Naive B cell (primary cell): Measurements from ENCODE around the gene SH3GLB2. TPM values are rescaled to one million over a fixed set of nuclear protein-coding genes. Genes with fewer than 3 reads are reported as not detected.
"Not testable (repeated sequence)": the region's sequence is repeated elsewhere in the genome, so short reads cannot be mapped to it uniquely, and the experiment has no call there.

Experiments used
- ATAC-seq, 2 donors: fragments of 150-1000 bp; cut with Tn5 transposase; 2 replicates each; pipeline ENCODE4 v1.10.0; 2021; ENCODE audit warnings: low read depth in 2 of 2, mild to moderate bottlenecking in 2 of 2, moderate library complexity in 2 of 2
- DNase-seq: peaks from one replicate; pipeline ENCODE4 v3.0.0; 2022
- H3K27ac Mint-ChIP-seq, 6 donors: one replicate each; pipeline ENCODE4 v1.8.0; 2020 to 2022; ENCODE audit warnings: mild to moderate bottlenecking in 6 of 6, mixed read lengths in 6 of 6, moderate library complexity in 5 of 6, inconsistent platforms in 2 of 6
- H3K27me3 Mint-ChIP-seq, 3 donors: one replicate each; pipeline ENCODE4 v1.8.0; 2021 to 2022; ENCODE audit warnings: mixed read lengths in 3 of 3, mild to moderate bottlenecking in 1 of 3
- H3K36me3 Mint-ChIP-seq, 2 donors: one replicate each; pipeline ENCODE4 v1.8.0; 2020 to 2022; ENCODE audit warnings: mixed read lengths in 2 of 2, inconsistent platforms in 1 of 2, mild to moderate bottlenecking in 1 of 2
- H3K4me1 Mint-ChIP-seq, 3 donors: one replicate each; pipeline ENCODE4 v1.8.0; 2020 to 2022; ENCODE audit warnings: mixed read lengths in 3 of 3, inconsistent platforms in 1 of 3, mild to moderate bottlenecking in 1 of 3, moderate library complexity in 1 of 3
- H3K4me3 Mint-ChIP-seq, 8 donors: one replicate each; pipeline ENCODE4 v1.8.0; 2020 to 2022; ENCODE audit warnings: mild to moderate bottlenecking in 8 of 8, mixed read lengths in 8 of 8, moderate library complexity in 8 of 8, inconsistent platforms in 2 of 8
- H3K9me3 Mint-ChIP-seq, 7 donors: one replicate each; pipeline ENCODE4 v1.8.0; 2020 to 2022; ENCODE audit warnings: mixed read lengths in 7 of 7, mild to moderate bottlenecking in 5 of 7, inconsistent platforms in 2 of 7, moderate library complexity in 1 of 7
- polyA plus RNA-seq, 6 donors: library from polyadenylated mRNA; unstranded; fragments of 300-500 nt; fragmentation: Illumina TruSeq; gene quantifications; one replicate each; pipeline ENCODE4 v1.2.3, GENCODE V29; 2021; ENCODE audit warnings: low read depth in 6 of 6

SH3GLB2 gene
- polyA plus RNA-seq, 6 donors from 2014 or later: 18.0 to 38.7 (median 30.5) TPM

- Mint-ChIP-seq H3K27me3 (no peaks in the 10 kb centered on the region), H3K4me3 (no peak overlapping the region), H3K4me1 (no peaks in the 10 kb centered on the region), H3K36me3 (no peaks in the 10 kb centered on the region), H3K27ac (peak overlapping the region in 2 of 6 donors; percentile 65 to 70), H3K9me3 (no peaks in the 10 kb centered on the region)
- no peak for DNase-seq
- ATAC-seq: no peak
These were observed 20.2 kb downstream of the SH3GLB2 start for GRCh38 chr9:129007766-129008468.

- H3K27ac Mint-ChIP-seq: peak overlapping the region in 3 of 6 donors; percentile 42 to 70 (median 65)
- no peaks in the 10 kb centered on the region for H3K36me3 Mint-ChIP-seq
- H3K9me3 Mint-ChIP-seq: no peaks in the 10 kb centered on the region
These were observed 20.9 kb downstream of the SH3GLB2 start for GRCh38 chr9:129007035-129007765.

GRCh38 chr9:129006328-129007034, 21.6 kb downstream of the SH3GLB2 start:
- H3K4me1 Mint-ChIP-seq: no peaks in the 10 kb centered on the region
- H3K9me3 Mint-ChIP-seq: no peaks in the 10 kb centered on the region
- ATAC-seq (peak; percentile 73 to 85), DNase-seq (peak; percentile 26)
- no peak overlapping the region for H3K4me3 Mint-ChIP-seq
- H3K27me3 Mint-ChIP-seq: no peaks in the 10 kb centered on the region
- H3K27ac Mint-ChIP-seq: peak overlapping the region in 4 of 6 donors; percentile 10 to 74 (median 40)
- no peaks in the 10 kb centered on the region for H3K36me3 Mint-ChIP-seq

More at GRCh38 chr9:129007035-129007765, 20.9 kb downstream of the SH3GLB2 start:
- no peak for DNase-seq
- Mint-ChIP-seq H3K4me1 (no peaks in the 10 kb centered on the region), H3K27me3 (no peaks in the 10 kb centered on the region), H3K4me3 (no peak overlapping the region)
- no peak for ATAC-seq

DNA sequence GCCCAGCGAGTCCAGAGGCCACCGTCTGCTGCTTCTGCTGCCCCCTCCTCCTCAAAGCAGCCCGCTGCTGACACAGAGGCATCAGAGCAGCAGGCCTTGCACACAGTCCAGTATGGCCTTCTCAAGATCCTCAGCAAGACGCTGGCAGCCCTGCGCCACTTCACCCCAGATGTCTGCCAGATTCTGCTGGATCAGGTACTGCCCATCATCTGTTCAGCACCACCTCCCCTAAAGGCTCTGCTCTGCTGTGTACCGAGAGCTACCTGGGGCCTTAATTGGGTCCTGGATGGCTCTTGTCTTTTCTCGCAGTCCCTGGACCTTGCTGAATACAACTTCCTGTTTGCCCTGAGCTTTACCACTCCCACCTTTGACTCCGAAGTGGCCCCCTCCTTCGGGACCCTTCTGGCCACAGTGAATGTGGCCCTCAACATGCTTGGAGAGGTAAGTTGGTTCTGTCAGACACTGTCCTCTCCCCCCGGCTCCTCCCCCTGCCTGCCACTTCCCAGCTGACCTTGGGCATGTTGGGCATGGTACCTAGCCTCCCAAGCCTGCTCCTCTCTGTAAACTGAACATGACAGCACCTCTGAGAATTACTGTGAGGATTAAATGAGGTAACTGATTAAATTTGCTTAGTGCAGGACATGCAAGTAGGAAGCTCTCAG, 22.7 kb downstream of the SH3GLB2 start:
- peaks cover 0 to 9% of the 10 kb centered on the region in 2 donors for H3K36me3 Mint-ChIP-seq
- no peaks in the 10 kb centered on the region for H3K27me3 Mint-ChIP-seq
- no peaks in the 10 kb centered on the region for H3K4me1 Mint-ChIP-seq
- no peak overlapping the region for H3K4me3 Mint-ChIP-seq
- H3K9me3 Mint-ChIP-seq: no peaks in the 10 kb centered on the region
- DNase-seq (no peak), ATAC-seq (no peak)
- peak overlapping the region in 3 of 6 donors; percentile 27 to 67 (median 52) for H3K27ac Mint-ChIP-seq

DNA sequence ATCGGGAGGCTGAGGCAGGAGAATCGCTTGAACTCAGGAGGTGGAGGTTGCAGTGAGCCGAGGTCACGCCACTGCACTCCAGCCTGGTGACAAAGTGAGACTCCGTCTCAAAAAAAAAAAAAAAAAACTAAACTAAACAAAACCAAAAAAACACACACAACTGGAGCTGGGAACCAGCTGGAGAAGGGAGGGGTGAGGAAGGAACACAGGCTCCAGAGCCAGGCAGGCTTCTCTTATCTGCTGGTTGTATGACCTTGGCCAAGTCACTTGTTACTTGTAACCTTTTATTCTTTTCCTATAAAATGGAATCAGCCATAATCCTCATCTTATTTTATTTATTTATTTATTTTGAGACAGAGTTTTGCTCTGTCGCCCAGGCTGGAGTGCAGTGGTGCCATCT, 24.0 kb downstream of the SH3GLB2 start:
- H3K36me3 Mint-ChIP-seq, H3K27me3 Mint-ChIP-seq: not testable (repeated sequence)

GRCh38 chr9:129002992-129003391, 25.1 kb downstream of the SH3GLB2 start:
- Mint-ChIP-seq H3K36me3 (peaks cover 6 to 9% of the 10 kb centered on the region in 2 donors), H3K27ac (peak overlapping the region in 1 of 6 donors; percentile 14), H3K4me1 (no peaks in the 10 kb centered on the region)

More for the DNA sequence above, 24.0 kb downstream of the SH3GLB2 start:
- not testable (repeated sequence) for H3K27ac Mint-ChIP-seq, H3K4me3 Mint-ChIP-seq, ATAC-seq, H3K9me3 Mint-ChIP-seq, H3K4me1 Mint-ChIP-seq, DNase-seq

DNA sequence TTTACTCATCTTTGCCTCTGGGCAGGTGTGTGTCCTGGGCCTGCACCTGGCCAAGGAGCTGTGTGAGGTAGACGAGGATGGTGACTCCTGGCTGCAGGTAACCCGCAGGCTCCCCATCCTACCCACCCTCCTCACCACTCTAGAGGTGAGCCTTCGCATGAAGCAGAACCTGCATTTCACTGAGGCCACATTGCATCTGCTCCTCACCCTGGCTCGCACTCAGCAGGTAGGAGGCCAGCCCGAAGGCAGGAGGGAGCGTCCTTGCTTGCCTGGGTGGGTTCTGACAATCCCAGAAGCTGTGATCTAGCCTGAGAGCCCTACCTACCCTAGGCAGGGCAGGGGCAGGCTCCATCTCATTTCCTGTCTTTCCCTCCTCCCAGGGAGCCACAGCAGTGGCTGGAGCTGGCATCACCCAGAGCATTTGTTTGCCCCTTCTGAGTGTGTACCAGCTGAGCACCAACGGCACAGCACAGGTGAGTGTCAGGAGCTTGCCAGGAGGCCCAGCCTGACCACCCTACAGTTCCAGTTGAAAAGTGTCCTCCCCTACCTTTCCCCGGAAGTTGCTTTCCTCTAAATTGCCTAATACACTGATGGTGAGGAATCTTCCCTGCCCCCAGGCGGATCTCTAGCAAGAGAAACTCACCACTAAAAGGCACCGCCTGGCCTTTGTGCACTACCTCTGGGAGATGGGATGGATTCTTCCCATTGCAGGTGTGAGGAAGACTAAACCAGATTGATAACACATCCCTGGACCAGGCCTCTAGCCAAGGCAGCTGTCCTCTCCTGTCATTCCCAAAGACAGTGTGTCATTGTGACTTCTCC, 26.4 kb downstream of the SH3GLB2 start:
- Mint-ChIP-seq H3K4me1 (no peaks in the 10 kb centered on the region), H3K27ac (peak overlapping the region in 3 of 6 donors; percentile 9 to 29 (median 28)), H3K36me3 (peaks cover 11 to 16% of the 10 kb centered on the region in 2 donors)

More at GRCh38 chr9:129002992-129003391, 25.1 kb downstream of the SH3GLB2 start:
- Mint-ChIP-seq H3K4me3 (peak overlapping the region in 1 of 8 donors; percentile 35), H3K9me3 (no peaks in the 10 kb centered on the region), H3K27me3 (no peaks in the 10 kb centered on the region)
- ATAC-seq (no peak), DNase-seq (no peak)

GRCh38 chr9:128999581-129000206, 28.4 kb downstream of the SH3GLB2 start:
- H3K9me3 Mint-ChIP-seq: no peaks in the 10 kb centered on the region
- H3K4me3 Mint-ChIP-seq: no peak overlapping the region

More for the DNA sequence above, 26.4 kb downstream of the SH3GLB2 start:
- ATAC-seq (no peak), DNase-seq (no peak)
- Mint-ChIP-seq H3K4me3 (no peak overlapping the region), H3K9me3 (no peaks in the 10 kb centered on the region), H3K27me3 (no peaks in the 10 kb centered on the region)

DNA sequence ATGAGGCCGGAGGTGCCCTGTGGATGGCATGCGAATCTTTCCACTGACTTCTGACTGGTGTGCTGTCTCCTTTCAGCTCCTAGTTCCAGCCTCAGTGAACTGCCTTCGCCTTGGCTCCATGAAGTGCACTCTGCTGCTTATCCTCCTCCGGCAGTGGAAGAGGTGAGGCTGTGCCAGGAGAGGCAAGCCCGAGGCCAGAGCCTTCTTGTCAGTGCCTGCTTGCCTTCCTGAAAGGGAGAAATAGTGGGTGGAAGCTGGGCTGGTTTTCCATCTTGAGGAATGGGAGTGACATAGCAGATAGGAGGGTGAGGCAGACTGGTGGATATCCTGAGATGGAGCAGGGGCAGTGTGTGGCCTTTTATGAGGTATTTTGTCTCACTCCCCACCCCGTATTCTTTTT, 29.7 kb downstream of the SH3GLB2 start:
- Mint-ChIP-seq H3K9me3 (no peaks in the 10 kb centered on the region), H3K27ac (no peak overlapping the region), H3K27me3 (no peaks in the 10 kb centered on the region), H3K4me3 (no peak overlapping the region), H3K4me1 (no peaks in the 10 kb centered on the region), H3K36me3 (peaks cover 23 to 37% of the 10 kb centered on the region in 2 donors)
- DNase-seq (no peak), ATAC-seq (no peak)

More at GRCh38 chr9:128999581-129000206, 28.4 kb downstream of the SH3GLB2 start:
- DNase-seq: no peak
- H3K4me1 Mint-ChIP-seq: no peaks in the 10 kb centered on the region
- H3K36me3 Mint-ChIP-seq: peaks cover 19 to 26% of the 10 kb centered on the region in 2 donors
- no peaks in the 10 kb centered on the region for H3K27me3 Mint-ChIP-seq
- peak overlapping the region in 1 of 6 donors; percentile 86 for H3K27ac Mint-ChIP-seq
- ATAC-seq: no peak

- ATAC-seq (no peak), DNase-seq (no peak)
- Mint-ChIP-seq H3K27me3 (no peaks in the 10 kb centered on the region), H3K36me3 (peaks cover 28 to 43% of the 10 kb centered on the region in 2 donors), H3K4me1 (no peaks in the 10 kb centered on the region), H3K9me3 (no peaks in the 10 kb centered on the region), H3K27ac (no peak overlapping the region), H3K4me3 (no peak overlapping the region)
These were observed 32.3 kb downstream of the SH3GLB2 start for GRCh38 chr9:128995791-128996190.

- H3K4me3 Mint-ChIP-seq: no peak overlapping the region
- no peaks in the 10 kb centered on the region for H3K4me1 Mint-ChIP-seq
- ATAC-seq (no peak), DNase-seq (no peak)
- H3K9me3 Mint-ChIP-seq: no peaks in the 10 kb centered on the region
- no peak overlapping the region for H3K27ac Mint-ChIP-seq
- peaks cover 22 to 44% of the 10 kb centered on the region in 2 donors for H3K36me3 Mint-ChIP-seq
- H3K27me3 Mint-ChIP-seq: no peaks in the 10 kb centered on the region
These were observed 35.1 kb downstream of the SH3GLB2 start for GRCh38 chr9:128992995-128993394.

- no peaks in the 10 kb centered on the region for H3K27me3 Mint-ChIP-seq
- H3K4me3 Mint-ChIP-seq: no peak overlapping the region
- H3K36me3 Mint-ChIP-seq: peaks cover 20 to 21% of the 10 kb centered on the region in 2 donors
- DNase-seq (no peak), ATAC-seq (no peak)
- H3K4me1 Mint-ChIP-seq: no peaks in the 10 kb centered on the region
- no peak overlapping the region for H3K27ac Mint-ChIP-seq
- H3K9me3 Mint-ChIP-seq: no peaks in the 10 kb centered on the region
These were observed 40.3 kb downstream of the SH3GLB2 start for GRCh38 chr9:128987805-128988204.
